Ramos (cell line): ENCODE data around the gene FABP1.

Source experiments
- in situ Hi-C: fragments of 300-500 bp; cut with MboI; formaldehyde crosslinking; loops from one replicate; pipeline ENCODE4 v1.14.3; 2022; ENCODE audit warnings: low sequenced_read_pairs; ENCODE audit not compliant: unreplicated experiment

Gene FABP1

DNA sequence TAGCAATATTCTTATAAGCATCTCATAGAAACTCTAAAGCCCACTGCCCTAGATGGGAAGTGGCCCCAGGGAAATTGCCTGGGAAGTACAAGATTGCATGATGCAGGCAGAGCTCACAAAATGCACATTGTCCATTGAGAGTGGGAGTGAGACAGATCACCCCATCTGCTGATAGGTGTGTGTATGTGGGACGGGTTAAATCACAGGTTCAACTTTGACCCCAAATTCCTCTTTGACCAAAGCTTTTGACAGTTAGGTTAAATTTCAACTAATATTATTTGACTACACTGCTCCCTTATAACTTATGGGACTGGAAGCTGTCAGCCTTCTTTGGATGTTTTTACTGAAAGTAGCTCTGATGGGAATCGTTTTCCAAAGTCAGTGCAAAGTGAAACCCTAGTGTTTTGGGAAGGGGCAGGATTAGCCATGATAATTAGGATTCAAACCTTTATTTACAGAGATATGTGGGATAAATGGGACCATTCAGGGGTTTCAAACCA is 11.4 kb upstream of the FABP1 start:
- in situ Hi-C loops = no loop called here

DNA sequence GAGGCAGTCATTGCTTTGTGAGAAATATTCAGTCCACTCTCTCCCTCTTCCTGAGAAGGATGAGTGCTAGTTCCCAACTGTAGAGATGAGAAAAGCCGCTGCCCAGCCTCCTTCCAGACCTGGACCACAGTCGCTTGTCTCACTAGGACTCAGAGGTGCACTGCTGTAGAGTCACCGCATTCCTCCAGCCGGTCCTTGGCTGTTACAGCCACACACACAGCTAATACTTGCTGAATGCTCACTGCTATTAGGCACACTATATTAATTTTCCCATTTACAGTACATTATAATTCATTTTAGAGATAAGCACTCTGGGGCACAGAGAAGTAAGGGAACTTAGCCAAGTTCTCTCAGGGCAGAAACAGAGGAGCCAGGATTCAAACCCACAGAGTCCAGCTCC is 10.0 kb upstream of the FABP1 start:
- in situ Hi-C loops = no loop called here

DNA sequence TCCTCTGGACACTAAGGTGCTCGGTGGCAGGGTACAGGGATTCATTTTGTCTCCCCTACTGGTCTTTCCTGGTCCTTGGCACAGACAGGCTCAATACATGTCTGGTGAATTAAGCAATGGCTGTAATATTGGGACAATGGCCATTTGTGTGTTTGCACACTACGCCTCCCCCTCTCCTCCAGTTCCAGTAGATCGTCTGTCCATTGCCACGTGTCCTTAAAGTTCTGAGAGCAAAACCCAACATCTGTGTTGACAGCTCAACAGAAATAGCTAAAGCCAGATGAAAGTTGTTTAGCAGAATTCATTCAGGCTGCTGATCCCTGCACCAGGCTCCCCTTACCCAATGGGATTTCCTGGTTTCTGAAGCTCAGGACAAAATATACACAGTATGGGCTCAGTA is 9.0 kb upstream of the FABP1 start:
- in situ Hi-C loops = no loop called here

DNA sequence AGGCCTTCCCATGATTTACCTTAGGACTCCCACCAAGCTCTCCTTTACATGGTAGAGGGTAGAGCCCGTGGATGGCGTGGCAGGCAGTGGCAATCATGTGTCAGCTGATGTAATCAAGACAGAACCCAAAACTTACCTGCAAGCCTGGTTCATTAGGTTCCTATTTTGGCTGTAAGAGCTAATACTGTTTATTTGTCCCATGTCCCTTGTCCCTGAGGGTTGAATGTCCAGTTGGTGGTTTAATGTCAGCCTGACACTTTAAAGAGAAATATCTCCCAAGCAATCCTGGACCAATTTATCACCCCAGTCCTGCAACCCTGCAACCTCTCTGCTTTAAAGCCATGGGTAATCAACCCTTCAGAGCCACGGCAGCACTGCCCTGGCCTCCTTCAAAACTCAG is 6.0 kb upstream of the FABP1 start:
- in situ Hi-C loops = no loop called here

DNA sequence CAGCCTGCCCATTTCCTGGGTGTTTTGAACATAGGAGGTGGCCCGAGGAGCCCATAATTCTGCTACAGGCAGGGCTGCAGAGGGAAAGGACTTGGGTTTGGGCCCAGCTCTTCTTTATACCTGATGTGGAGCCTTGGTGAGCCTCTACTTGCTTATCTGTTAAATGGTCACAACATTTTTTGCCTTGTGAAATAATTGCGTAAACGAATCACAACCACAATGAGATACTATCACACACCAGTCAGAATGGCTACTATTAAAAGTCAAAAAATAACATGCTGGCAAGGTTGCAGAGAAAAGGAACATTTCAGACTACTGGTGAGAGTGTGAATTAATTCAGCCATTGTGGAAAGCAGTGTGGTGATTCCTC is 4.1 kb upstream of the FABP1 start:
- in situ Hi-C loops = no loop called here

DNA sequence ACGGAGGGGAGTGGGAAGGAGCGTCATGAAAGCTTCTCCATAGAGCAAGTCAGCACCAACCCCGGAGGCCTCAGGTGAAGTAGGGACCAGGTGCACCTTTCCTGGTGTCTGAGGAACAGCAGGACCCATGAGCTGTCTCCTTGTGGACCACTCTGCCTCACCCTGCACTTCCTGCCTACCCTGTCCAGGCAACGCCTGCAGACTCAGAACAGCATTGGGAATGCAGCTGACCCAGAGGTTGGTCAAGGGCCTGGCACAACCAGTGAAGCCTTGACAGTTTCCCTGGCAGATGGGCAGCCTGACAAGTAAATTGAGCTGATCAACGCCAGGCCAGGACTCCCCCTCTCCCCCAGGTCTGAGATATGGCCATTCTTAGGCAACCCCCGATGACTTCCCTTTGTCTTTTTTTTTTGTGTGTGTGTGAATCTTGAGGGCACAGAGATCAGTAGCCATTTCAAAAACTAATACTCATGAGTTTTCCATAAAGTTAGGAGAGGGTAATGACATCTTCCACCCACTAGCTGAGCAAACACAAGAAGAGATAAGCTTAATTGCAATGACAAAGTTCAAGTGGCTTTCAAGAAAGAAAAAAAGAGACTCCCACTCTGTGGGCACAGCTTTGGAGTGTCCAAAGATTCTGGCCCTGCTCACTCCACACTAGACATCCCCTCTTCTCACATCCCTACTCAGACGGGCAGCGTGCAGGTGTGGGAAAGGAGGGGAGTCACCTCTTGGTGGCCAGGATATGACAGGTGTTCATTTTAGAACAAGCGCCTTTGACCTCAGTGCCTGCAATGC is 3.5 kb upstream of the FABP1 start:
- in situ Hi-C loops = no loop called here

DNA sequence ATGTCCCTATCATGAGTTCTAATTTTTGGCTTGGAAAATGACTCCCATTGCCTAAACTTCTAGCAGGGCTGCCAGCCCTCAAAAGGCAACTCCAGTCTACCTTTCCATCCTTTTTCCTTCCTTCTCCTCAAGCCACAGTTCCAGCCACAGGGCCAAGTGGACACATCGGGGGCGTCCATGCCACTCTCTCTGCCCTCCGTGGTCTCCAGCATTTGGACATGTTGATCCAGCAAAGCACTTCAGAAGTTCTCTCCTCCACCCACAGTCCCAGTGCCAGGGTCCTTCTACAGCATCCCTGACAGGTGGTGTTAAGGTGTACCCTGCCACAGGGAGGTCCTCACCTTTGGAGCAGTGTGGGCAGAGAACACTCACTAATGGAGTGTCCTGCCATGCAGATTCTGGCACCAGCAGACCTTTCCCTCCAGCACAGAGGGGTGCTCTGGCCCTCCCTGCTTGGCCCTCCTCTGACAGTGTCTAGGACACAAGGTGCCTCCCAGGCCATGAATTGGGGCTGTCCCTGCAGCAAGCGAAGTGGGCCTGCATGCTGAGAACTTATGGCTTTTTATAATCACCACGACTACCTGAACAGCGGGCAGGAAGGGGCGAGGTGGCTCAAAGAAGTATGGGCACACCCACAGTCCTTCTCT is 1.6 kb upstream of the FABP1 start:
- in situ Hi-C loops = no loop called here

DNA sequence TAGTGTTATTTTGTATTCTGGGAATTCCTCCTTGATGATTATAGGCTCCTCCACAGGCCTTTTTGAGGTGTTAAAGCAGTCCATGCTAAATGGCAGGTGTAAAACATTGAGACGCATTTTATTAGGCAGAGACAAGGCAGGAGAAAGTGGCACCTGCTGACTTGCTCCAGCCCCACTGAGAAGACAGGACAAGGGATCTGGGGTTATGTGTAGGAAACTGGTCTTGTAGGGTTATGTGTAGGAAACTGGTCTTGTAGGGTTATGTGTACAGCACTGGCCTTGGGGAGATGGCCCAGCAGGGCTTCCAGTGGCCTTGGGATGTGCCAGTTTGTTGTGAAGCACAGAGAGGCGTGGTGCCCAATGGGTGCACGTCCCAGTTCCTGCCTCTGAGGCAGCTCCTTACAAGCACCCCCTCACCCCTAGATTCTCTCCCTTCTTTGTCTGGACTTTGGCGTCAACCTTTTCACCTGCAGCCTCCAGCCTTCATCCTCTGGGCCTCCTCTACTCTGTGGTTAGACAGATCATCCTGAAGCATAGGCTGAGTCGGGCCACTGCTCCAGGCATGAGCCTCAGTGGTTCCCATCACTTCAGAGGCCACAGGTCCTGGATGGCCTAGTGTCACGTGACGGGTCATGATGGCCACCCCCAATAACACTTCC is 921 bp upstream of the FABP1 start:
- in situ Hi-C loops = no loop called here

DNA sequence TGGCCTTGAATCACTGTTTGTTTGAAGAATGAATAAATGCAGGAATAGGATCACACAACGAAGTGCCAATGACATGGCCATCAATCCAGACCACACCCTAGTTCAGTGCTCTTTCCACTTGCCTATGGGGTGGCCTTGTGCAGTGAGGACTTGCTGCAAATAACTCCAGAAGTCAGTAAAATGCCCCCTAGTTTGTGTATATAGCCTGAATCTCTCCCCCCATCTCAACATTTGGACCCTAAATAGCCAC is 299 bp downstream of the FABP1 start:
- in situ Hi-C loops = no loop called here

DNA sequence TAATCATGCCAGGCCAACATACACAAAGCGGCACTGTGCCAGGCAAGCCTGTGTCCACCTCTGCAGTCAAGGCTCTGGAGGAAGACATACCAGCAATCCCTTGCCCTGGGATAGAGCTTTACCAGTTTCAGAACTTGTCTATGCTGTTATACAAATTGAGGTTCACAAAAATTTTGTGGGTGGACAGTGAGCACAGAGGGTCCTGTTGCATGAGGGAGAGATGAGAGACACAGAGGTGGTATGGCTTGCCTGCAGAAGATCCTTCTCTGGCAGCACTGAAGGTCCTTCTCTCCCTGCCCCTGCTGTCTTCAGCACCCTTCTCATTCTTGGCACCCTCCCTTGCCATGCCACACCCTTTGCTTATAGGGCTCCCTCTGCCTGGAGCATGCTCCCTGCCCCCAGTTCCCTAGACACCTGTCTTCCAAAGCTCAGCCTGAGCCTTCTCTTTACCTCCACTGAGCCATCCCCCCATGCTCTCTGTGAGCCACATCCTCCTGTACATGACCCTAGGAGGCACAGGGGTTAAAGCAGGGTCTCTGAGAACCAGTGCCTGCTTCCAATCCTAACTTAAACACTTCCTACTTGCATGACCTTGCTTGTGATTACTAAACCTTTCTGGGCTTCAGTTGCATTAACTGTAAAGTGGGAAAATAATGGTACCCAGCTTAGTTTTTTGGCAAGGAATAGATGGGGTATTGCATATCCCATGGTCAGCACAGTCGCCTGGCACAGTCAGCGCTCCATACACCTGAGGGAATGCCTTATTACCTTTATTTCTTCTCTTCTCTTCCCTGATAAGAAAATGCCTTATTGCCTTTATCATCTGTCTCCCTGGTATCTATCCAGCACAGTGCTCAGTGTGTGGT is 857 bp downstream of the FABP1 start:
- in situ Hi-C loops = no loop called here

DNA sequence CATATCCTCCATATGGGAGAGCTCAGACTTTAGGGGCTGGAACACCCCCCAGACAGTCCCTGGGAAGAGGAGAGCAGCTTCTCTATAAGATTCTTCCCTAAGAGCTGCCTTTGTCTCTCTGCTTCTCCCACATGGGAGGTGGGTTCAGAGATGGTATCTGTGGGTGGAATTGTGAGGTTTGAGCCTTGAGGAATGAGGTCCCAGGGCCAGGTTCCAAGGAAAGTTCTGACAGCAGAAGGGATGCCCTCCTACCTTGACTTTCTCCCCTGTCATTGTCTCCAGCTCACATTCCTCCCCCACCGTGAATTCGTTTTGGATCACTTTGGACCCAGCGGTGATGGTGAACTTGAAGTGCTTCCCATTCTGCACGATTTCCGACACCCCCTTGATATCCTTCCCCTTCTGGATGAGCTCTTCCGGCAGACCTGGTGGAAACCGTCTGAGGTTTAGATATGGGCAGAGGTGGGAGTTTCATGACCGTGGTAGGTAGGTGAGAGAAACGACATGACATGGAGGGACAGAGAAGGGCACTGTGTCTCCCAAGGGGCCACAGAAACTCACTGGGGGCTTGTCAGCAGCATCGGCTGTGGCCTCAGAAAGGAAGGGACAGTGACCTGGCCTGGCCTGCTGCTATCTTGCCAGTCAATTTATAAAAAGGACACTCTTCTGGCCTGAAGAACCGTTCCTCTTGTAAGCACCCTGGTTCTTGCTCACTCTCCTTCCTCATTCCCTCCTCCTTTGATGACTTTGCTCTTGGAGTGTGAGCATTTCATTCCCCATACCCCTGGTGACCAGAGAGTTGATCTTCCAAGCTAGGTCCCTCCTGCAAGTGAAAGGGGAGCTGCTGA is 1.7 kb downstream of the FABP1 start:
- in situ Hi-C loops = no loop called here

DNA sequence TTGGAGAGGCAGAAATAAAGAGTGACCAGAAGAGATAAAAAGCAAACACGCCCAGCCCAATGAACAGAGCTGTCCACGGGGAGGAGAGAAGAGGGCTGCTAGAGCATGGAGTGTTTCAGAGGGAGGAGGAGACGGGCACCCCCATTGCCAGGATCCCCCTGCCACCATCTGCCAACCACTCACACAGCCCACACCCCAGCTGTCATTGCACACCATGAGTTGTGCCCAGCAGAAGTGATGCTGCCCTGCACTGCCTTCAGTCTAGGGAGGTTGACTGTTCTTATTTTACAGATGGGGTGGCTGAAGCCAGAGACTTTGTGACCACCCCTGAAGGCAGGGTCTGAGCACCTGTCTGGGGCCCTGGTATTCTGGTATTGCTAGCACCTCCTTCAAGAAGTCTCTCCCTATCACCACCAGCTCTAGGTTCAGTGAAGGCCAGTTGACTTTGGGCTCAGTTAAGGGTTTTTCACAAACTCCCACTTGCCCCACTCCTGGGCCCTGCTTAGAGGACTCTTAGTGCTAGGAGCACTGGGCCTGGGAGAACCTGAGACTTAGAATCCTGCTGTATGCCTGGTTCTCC is 2.4 kb downstream of the FABP1 start:
- in situ Hi-C loops = no loop called here

DNA sequence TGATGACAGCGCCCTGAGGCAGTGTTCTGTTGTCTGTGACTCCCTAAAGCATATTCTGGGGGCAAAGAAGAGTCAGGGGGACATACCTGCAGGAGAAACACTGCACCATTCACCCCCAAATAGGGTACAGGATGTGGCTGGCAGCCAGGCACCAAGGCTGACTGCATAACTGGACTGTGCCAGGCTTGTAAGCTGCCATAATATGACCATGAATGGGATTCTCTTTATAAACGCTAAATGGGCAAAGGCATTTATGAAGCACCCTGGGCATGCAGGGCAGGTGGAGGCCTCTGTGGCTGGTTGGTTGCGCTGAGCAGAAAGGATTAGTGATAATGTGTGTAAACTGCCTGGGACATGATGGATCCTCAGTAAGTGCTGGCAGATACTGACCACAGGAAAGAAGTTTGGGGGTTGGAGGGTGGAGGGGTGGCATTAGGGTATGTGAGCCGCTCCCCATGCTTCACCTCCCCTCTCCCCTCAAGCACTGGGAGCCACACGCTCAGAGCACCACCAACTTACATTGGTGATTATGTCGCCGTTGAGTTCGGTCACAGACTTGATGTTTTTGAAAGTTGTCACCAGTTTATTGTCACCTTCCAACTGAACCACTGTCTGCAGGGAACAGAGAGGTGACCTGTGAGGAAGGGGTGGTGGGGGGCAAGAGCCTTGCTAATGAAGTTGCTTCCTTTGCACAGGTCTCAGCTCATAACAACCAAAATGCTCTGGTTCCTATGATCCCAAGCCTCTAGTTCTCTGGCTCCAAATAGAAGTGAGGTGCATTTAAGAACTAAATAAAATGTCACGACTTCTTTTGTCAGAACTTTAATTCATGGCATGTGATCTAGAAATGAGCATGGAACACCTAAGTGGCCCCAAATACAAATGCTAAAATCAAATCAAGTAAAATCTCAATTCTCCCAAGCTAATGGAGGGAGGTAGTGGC is 3.6 kb downstream of the FABP1 start:
- in situ Hi-C loops = no loop called here

DNA sequence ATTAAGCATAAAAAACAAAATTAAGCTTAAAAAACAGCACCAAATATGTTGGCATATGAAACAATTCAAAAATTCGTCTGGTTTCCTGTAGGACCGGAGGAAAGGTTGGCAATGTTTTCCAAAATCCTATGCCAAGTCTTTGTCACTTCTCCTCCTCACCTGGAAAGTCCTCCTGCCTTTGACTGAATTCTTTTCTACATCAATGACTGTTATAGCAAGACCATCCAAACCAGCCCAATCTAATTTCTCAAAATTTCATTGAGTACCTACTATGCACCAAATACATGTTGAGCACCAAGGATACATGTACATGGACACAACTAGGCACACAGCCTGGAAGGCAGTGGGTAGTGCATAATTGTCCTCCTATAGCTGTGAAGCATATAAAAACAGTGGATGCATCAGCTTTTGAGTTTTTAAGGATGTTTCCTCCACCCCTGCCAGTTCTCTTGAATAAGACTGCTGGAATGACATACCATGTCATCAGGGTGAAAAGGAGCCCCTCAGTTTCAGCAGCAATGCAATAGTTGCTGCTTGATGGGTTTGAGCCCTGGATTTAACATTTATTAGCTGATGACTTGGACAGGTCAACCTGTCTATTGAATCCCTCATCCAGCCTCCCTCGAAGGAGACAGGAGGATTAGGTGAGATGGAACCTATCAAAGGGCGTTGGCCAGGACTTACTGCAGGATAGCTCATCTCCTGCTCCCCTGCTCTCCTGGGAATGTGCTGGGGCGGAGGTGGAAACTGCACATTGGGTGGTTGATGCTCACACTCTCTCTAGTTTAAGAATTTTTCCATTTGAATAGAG is 4.5 kb downstream of the FABP1 start:
- in situ Hi-C loops = no loop called here

DNA sequence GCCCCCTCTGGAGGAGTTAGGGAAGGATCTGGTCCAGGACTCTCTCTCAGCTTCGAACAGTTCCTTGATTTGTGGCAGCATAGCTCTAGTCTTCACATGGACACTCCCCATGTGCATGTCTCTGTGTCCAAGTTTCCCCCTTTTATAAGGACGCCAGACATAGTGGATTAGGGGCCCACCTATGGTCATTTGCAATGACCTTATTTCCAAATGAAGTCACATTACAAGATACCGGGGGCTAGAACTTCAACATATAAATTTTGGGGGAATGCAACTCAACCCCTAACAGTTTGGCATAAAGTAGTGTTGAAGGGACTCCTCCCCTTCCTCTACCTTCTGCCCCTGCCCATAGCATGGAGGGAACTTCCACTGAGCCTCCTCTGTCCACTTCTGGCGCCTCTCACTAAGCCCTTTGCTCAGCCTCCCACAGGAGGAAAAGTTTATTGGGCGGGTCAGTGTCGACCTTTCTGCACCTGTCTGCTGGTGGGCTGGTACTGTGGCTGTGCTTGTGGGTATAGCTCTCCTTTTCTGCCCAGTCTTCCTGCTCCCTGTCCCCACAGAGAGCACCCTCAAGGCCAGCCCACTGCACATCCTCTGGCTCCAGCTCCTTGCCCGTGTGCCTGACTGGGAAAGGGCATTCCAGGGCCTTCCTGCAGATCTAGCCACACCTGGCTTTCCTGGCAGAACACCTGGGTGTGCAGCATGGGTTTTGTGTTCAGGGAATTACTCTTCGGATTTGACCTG is 5.5 kb downstream of the FABP1 start:
- in situ Hi-C loops = no loop called here

DNA sequence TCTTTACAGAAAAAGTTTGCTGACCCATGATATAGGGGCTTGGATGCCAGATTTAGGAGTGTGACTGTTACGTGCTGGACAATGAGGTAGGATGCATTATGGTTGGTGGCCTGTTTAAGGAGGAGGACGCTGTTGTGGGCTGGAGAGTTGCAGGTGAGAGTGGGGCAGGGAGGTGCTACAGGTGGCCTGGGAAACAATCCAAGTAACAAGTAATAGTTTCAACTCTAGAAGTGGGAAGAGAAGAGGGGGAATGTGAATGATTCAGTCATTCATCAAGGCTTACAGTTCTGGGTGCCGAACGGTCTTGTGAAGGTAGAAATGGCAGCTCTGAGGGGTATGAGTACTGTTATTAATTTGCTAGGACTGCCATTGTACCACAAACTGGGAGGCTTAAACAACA is 6.2 kb downstream of the FABP1 start:
- in situ Hi-C loops = no loop called here

DNA sequence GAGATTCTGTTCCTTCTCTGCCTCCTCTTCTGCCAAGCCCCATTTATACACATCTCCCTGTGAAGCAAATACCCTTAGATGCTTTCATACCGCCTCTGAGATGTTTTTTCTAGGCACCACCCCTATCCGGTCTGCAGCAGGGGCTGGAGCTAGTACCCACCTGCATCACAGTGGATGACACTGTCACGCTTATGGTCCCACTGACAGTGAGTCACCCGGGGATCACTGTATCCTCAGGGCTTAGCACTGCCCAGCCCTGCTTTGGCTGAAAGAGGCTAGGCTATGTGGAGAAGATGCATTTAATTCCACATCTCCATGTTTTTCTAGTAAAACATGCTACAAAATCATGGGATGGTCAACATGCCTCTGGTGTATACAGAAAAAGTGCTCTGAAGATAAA is 9.9 kb downstream of the FABP1 start:
- in situ Hi-C loops = no loop called here
